ENCODE results near the gene HSD17B12.
"Not testable (repeated sequence)": the region's sequence is repeated elsewhere in the genome, so short reads cannot be mapped to it uniquely, and the experiment has no call there.

The HSD17B12 gene

DNA sequence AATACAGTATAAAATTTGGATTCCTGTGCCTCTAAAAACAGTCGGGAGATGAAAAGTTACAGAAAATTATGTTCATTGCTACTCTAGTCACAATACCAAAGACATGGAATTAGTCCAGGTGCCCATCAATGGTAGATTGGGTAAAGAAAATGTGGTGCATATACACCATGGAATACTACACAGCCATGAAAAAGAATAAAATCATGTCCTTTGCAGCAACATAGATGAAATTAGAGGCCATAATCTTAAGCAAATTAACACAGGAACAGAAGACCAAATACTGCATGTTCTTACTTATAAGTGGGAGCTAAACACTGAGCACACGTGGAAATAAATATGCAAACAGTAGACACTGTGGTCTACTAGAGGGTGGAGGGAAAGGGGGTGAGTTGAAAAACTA is 67.6 kb downstream of the HSD17B12 start:
- DNase-seq = no peak

DNA sequence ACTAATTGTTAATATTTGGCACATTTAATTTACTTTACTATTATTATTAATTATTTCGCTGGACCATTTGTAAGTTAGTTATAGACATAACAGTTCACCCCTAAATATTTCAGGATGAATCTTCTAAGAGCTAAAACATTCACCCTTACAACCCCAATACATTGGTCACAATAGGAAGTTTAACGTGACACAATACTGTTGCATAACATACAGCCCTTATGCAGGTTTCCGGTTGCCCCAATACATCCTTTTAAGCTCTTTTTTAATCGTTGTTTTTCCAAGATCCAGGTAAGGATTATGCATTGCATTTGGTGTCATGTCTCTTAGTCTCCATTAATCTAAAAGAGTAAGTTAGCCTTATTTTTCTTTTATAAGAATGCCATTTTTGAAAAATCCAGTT is 71.2 kb downstream of the HSD17B12 start:
- DNase-seq = no peak

DNA sequence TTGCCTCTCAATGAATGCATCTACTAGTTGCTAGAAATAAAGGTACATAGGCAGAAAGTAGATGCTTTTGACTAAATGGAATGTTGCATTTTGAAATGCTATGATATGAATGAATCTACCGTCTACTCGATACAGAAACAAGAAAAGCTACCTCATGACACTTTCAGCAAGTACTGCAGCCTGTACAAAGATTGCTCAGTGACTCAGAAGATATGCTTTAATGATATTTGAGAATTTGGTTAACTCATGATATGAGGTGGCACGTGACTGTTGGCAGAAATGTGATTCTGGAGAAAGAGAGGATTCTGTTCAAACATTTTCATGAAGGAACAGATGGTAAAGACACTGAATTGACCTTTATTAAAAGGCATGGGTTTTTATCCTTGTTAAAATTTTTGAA is 76.0 kb downstream of the HSD17B12 start:
- DNase-seq = no peak

DNA sequence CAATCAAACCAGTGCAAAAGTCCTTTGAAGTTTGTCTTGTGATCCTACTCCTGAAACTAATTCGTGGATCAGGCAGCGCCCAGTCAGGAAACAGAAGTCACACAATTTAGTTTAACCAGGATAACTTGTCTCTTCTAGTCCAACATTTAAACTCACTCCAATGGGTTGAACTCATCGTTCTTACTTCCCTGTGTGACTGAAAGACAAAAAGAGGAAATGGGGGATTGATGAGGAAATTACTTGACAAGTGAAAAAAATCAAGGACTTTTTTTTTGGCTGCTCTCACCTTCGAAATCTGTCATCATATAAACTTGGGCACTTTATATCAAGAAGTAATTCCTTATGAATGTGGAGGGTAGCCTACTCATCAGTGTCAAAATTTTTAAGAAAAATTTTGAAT is 78.4 kb downstream of the HSD17B12 start:
- no peak for DNase-seq

DNA sequence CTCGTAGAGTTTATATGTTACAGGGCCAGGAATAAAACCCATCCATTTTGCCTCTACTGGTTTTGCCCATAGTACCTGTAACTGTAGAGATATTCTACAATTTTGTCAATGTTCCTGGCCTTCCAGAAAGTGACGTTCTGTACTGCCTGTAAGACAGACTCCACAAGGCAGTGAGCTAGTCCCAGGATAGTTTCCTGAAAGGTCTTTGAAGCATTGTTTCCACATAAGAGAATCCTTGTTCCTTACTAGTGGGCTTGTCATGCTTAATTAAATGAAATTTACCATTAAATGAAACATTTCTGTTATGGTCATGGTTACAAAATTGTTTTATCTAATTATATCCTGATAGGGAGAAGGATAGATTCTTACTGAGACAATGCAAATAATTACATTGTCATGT is 80.4 kb downstream of the HSD17B12 start:
- no peak for DNase-seq

DNA sequence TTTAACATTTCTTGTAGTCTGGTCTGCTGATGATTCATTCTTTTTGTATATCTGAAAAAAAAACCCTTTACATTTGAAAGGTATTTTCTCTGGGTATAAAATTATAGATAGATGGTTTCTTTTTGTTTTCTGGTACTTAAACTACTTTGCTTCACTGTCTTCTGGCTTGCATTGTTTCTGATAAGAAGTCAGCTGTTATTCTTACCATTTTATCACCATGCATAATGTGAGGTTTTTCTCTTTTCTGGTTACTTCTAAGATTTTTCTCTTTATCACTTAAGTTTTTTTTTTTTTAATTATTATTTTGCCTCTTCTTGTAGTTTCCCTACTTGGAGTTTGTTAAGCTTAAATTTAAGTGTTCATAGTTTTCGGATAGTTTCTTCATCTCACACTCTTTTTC is 84.7 kb downstream of the HSD17B12 start:
- no peak for DNase-seq

DNA sequence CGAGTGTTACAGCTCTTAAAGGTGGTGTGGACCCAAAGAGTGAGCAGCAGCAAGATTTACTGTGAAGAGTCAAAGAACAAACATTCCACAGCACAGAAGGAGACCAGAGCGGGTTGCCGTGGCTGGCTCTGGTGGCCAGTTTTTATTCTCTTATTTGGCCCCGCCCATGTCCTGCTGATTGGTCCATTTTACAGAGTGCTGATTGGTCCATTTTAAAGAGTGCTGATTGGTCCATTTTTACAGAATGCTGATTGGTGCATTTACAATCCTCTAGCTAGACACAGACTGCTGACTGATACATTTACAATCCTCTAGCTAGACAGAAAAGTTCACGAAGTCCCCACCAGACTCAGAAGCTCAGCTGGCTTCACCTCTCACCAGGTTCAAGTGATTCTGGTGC is 88.1 kb downstream of the HSD17B12 start:
- not testable (repeated sequence) for DNase-seq

DNA sequence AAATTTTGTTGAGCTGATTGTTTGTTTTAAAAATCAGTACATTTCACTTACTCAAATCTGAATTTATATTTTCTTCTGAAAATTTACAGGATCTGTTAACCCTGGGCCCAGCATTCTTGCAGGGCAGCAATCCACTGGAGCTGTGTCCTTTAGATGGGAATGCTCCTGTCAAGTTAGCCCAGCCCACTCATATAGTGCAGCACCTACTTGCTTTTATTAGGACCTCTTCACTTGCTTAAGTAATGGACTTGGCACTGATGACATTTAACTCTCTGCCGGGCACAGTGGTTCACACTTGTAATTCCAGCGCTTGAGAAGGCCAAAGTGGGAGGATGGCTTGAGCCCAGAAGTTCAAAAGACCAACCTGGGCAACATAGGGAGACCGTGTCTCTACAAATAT is 89.6 kb downstream of the HSD17B12 start:
- no peak for DNase-seq

DNA sequence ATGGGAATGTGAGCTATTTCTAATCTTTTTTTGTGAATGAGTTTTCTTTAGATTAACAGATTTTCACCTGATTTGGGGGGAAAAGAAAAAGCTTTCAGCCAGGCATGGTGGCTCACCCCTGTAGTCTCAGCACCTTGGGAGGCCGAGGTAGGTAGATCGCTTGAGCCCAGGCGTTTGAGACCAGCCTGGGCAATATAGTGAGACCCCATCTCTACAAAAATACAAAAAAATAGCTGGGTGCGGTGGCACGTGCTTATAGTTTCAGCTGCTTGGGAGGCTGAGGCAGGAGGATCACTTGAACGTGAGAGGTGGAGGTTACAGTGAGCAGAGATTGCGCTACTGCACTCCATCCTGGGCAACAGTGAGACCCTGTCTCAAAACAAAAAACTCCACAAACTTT is 92.2 kb downstream of the HSD17B12 start:
- no peak for DNase-seq

DNA sequence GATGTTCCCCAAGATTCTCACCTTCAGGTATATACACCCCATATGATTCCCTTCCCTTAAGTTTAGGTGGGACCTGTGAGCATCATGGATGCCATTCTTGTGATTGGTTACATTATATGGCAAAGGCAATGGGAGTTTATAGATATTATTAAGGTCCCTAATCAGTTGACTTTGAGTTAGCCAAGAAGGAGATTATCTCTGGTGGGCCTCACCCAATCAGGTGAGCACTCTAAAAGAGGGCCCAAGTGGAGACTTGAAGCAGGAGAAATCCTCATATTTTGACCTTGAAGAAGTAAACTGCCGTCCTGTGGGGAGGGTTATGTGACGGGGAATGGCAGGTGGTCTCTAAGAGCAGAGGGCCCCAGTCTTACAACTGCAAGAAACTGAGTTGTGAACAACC is 94.2 kb downstream of the HSD17B12 start:
- no peak for DNase-seq

DNA sequence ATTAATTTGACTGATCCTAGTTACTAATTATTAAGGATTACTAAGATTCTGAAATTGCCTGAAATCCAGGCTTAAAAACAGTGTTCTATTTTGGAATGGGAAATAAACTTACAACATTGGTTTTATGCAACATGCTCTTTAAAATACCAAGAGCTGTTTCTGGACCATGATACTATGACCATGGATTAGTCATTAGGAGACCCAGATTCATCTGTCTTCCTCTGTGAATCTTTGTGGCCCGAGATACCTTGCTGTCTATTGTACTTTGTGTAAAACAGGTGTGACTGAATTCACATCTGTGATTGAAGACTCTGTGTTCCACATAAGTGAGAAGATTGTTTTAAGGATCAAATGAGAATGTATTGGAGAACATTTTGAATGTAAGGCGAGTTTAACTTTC is 98.8 kb downstream of the HSD17B12 start:
- no peak for DNase-seq

DNA sequence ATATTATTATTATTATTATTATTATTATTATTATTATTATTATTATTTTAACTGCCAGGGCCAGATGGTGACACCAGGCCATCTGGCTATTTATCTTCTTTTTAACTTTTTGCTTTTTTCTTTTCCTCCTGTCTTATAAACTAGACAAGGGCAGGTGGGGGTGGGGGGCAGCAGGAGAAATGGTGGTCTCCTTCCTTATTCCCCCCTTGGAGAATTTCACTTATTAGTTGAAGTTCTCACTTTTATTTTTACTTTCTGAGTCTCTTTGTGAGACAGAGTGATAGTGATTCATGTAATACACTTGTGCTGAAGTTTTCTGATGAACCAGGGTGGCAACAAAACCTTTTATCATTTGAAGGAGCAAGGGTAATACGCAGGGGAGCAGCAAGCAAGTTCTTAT is 103.8 kb downstream of the HSD17B12 start:
- DNase-seq = no peak

DNA sequence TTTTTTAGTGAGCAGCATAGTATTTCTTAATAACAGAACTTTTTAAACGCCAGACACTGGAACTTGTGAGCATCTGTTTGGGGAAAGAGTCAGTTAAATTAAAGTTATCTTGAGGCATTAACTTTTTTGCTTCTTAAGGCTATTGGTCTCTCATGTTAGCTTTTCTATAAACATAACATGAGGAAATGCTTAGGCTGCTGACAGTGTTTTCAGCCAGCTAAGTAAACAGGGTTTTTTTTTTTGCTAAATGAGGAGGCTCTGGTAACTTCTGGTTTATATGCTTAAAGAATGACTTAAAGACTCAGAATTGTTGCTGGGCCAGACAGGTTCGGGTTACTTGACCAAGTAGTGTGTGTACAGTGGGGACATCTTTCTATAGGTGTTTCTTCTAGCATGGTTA is 104.3 kb downstream of the HSD17B12 start:
- DNase-seq = no peak

DNA sequence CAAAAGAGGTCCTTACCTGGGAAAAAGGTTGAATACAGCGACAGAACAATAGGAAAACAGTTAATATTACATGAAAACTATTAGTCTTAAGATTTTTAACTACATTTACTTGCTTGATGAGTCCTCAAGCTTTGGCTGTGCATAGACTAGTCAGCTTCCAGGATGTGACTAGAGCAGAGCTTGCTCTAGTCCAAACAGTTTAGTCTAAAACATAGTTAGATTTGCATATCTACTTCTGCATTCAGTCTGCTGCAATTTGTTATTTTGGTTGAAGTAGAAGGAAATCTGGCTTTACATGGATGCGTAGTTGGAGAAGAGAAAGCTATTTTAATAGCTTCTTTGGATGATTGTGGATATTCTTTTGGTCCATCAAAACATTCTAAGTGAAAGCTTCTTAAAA is 104.8 kb downstream of the HSD17B12 start:
- no peak for DNase-seq

DNA sequence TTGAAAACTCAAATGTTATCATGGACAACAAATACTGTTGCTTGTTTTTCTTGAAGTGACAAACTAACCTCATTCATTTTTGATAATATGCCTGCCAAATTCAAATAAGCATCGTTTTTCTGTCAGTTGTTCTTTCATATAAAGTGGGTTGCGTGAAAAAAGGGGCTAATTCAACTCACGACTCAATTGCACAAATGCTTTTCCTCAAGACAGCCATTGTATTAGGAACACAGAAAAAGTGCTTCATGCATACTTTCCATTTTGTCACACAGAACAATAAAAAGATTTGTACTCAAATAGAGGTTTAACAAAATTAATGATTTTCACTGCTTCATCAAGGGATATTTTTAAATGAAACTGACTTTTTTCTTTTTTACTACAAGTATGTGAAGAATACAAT is 105.5 kb downstream of the HSD17B12 start:
- no peak for DNase-seq

DNA sequence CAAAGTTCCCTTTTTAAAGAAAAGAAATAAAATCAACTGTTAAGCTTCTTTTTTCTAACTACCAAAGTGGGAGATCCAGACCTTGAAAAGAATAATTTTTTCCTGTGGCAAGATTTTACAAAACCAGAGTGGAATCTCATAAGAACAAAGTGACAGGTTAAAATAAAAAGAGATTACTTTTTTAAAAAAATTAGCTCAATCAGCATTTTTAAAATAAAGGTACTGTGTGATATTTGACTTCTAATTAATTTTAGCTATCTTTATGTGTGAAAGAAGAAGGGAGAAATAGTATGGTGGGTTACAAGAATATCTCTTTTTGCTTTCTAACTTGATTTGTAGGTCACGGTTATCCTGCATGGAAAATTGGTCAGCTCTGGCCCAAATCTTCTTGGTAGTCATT is 107.3 kb downstream of the HSD17B12 start:
- DNase-seq = no peak

DNA sequence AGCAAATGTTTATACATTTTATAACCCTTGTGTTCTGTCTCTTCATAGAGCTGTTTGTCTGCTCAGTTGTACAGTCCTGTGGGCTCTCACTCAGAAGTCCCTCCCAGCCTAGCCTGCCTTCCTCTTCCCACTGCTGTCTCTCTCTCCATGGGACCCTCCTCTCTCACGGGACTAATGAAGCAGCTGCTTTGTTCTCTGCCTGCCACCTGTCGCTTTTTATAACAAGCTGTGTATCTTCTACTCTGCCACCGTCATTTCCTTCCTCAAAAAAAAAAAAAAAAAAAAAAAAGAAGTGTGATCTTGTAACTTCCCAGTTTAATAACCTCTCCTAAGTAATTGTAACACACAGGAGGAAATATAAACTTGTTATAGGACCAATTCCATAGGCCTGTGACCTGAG is 107.9 kb downstream of the HSD17B12 start:
- DNase-seq = peak; percentile 5

DNA sequence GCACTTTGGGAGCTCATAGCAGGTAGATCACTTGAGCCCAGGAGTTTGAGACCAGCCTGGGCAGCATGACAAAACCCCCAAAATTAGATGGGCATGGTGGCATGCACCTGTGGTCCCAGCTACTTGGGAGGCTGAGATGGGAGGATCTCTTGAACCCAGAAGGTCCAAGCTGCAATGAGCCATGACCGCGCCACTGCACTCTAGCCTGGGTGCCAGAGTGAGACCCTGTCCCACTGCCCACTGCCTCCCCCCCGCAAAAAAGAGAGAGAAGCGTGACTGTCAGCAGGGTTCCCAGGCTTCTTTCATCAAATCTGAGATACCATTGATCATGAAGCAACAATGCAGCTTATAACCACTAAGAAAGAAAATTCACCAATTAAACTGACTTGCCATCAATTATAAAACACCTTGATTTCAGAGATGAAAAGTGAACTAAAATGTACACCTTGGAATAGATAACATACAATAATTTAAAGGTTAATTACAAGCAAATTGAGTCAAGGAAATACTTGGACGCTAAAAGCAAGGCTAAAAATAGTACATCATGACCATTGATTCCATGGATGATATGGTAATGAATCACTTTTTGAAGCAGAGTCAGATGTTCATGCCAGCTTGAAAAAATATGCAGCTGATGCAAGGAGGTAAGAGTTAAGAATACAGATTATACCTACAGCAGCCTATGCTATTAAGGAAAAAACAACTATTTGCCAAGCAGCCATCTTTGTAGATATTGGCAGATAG is 109.3 kb downstream of the HSD17B12 start:
- DNase-seq = no peak

DNA sequence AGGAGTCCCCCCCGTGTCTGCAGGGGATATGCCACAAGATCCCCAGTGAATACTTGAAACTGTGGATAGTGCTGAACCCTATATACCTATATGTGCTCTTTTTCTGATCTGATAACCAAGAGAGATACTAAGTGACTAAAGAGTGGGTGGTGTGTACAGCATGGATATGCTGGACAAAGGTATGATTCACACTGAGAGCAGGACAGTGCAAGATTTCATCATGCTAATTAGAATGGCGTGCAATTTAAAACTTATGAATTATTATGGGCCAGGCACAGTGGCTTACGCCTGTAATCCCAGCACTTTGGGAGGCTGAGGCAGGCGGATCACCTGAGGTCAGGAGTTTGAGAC is 109.9 kb downstream of the HSD17B12 start:
- DNase-seq = no peak

DNA sequence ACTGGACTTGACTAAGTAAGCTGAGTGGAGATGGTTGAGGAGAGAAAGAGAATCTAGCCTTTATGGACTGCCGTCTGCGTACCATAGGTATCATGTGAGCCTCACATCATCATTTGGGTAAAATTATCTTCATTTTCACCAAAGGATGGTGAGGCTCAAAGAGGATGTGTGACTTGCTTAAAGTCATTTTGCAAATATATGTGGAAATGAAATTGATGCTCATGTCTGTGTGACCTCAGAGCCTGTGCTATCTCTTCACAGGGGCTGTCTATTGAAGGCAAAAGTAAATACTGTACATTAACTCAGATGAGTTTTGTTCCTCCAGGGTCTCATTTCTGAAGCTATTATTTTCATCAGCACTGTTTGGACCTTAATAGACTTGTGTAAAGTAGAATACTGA is 116.8 kb downstream of the HSD17B12 start:
- DNase-seq = no peak

DNA sequence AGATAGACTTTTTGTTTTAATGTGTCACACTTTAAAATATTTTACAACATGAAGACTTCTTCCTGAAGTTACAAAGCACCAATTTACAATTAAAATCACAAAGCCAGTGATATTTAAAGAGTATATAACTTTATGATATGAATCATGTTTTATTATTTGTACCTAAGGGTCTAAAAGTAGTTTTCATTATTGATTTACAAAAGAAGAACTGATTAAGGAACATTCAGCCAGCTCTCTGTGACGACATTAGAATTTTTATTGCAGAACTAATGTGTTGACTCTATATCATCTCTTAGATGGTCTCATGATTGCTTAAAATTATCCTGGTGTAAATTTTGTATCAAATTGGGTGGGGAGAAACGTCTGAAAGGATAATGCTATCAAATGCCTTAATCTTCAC is 117.3 kb downstream of the HSD17B12 start:
- DNase-seq = no peak

DNA sequence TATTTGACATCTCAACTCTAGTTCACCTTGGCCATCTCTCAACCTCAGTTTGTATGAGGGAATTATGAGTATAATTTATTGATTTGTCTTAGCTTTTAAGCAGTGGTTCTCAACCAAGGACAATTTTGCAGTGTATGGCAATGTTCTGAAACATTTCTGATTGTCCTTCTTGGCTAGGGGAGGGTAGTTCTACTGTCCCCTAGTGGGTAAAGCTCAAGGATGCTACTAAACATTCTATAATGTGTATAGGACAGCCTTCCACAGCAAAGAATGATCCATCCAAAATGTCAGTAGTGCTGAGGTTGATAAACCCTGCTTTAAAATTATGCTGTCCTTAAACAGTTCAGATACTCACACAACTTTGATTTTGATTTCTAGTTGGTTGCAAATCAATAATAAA is 122.0 kb downstream of the HSD17B12 start:
- no peak for DNase-seq

DNA sequence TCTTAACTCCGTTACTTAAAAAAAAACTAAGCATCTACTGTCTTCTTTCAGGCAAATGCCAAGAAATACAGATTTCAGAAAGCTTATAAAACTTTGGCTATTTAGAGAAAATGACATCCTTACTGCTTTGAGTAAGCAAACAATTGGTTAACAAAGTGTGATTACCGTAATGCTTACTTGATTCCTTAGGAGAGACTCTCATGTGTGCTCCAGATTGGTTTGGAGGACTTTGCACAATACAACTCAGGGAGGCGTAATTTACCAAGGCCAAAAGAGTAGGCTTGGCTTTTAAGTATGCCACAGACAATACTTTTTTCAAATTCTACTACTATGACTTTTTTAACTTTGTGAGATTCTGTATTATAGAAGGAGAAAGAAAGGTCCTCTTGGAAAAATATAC is 123.2 kb downstream of the HSD17B12 start:
- DNase-seq = no peak

DNA sequence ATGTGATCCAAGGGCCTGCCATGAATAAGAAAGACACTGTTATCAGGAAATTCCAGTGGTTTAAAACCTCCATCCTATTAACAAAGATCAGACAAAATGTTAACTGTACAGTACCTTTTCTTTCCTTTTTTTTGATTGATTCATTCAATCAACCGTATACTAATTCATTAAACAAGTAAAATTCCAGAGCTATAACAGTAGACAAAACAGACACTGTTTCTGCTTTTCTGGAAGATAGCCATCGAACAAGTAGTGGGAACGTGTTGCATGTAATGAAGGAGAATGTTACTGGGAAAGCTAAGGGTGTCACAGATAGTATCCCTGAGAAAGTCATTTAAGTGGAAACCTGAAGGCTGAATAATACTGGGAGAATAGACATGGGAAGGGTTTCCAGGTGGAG is 126.4 kb downstream of the HSD17B12 start:
- no peak for DNase-seq

DNA sequence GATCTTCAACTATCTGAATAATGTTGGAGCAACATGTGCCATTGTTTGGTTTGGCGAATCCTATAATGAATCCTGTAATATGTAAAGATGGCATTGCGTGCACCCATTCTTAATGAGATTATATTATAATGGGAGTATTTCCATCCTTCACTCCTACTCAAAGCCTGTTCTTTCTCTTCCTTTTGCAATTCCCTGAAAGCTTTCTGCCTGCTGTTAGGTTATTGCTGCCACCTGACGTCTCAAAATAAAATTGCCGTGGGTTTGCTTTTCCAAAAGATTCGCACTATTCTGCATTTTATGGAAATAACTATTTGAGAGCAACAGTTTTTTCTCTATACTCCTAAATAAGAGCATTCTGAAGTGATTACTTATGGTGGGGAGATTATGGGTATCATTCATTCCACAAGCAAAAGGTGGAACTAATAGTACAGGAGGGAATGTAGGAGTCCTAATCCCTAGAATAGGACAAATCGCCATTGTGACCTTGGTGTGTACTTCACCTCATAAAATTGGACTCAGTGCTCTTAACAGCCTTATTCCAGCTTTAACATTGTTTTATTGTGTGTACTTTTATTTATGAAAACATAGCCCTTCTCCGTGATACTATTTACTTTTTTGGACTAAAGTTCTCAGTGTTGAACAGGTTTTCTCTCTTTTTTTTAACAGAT is 130.5 kb downstream of the HSD17B12 start:
- DNase-seq = no peak
